ENCODE measurements around the gene CDKAL1. TPM values are rescaled to one million over a fixed set of nuclear protein-coding genes. Genes with fewer than 3 reads are reported as not detected.

The CDKAL1 gene
- total and polyA plus RNA-seq, 11 donors: 3.2 to 14.3 (median 9.3) TPM

GRCh38 chr6:21133901-21134300 lies 599.6 kb downstream of the CDKAL1 start:
- peaks cover 0 to 16% (median 0%) of the 10 kb centered on the region in 12 donors for H3K4me1 ChIP-seq
- TF ChIP-seq POLR2A (IDR thresholded peaks at IDR 0.05) (no peak), CTCF (IDR thresholded peaks at IDR 0.05) (no peak)
- H3K27me3 ChIP-seq: no peaks in the 10 kb centered on the region
- no peak overlapping the region for H3K27ac ChIP-seq
- DNase-seq: no peak
- no peak for ATAC-seq
- 58 to 77% (median 63%) methylated on average over 6 of the region's 6 CpGs for WGBS, 4 donors
- no peaks in the 10 kb centered on the region for H3K36me3 ChIP-seq
- no peaks in the 10 kb centered on the region for H3K9me3 ChIP-seq
- H3K4me3 ChIP-seq: no peak overlapping the region
- intact Hi-C loops (cut with DNase I): no loop called here

DNA sequence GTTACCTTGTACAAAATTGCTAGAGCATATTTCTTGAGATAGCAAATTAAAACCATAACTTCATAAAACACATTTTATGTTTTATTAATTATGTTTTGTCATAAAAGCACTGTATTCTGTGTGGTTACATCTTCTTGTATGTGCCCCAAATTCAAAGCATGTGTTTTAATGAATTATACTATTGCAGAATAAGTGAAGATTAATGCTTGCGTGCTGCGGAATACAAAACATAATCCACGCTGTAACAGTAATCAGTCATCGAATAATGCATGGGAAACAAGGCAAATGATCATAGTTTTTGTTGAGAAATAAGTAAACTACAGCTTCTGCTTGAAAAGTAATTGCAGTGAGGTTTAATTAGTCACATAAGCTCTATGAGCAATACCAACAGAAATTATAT lies 600.1 kb downstream of the CDKAL1 start:
- DNase-seq: no peak
- Histone ChIP-seq H3K4me1 (peaks cover 0 to 16% (median 0%) of the 10 kb centered on the region in 12 donors), H3K27me3 (no peaks in the 10 kb centered on the region), H3K4me3 (no peak overlapping the region), H3K9me3 (no peaks in the 10 kb centered on the region), H3K36me3 (no peaks in the 10 kb centered on the region), H3K27ac (no peak overlapping the region)
- intact Hi-C loops (cut with DNase I): no loop called here
- TF ChIP-seq CTCF (IDR thresholded peaks at IDR 0.05) (no peak), POLR2A (IDR thresholded peaks at IDR 0.05) (no peak)
- ATAC-seq: no peak
- 93 to 97% (median 95%) methylated on average over 4 of the region's 4 CpGs for WGBS, 4 donors

DNA sequence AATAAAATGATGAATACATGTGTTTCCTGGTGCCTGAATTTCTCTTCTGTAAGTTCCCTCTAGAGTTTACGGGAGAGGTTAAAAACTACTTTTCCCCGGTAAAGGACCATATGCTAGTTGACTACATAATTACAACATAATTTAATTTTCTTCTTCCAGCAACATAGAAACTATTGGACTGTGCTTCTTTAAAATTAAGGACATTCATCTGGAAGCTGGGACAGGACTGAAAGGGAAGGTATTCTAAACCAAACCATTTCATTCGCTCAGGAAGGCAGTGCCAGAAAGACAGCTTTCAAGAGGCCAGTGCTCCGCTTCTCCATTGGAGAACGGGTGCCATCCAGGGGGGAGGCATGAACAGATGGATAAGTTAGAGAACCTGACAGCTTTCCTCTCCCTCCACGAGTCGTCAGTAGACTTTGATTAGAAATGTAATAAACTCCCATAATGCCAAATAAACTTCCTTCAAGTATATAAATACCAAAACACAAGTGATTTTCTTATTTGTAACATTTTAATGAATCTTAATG lies 601.3 kb downstream of the CDKAL1 start:
- WGBS, 4 donors: 95 to 99% (median 97%) methylated on average over 7 of the region's 7 CpGs
- no peaks in the 10 kb centered on the region for H3K9me3 ChIP-seq
- no peak for TF ChIP-seq POLR2A (IDR thresholded peaks at IDR 0.05)
- no peak for TF ChIP-seq CTCF (IDR thresholded peaks at IDR 0.05)
- peaks cover 0 to 16% (median 0%) of the 10 kb centered on the region in 12 donors for H3K4me1 ChIP-seq
- H3K27ac ChIP-seq: no peak overlapping the region
- H3K36me3 ChIP-seq: no peaks in the 10 kb centered on the region
- no peak for ATAC-seq
- intact Hi-C loops (cut with DNase I): no loop called here
- H3K4me3 ChIP-seq: no peak overlapping the region
- H3K27me3 ChIP-seq: no peaks in the 10 kb centered on the region
- no peak for DNase-seq

DNA sequence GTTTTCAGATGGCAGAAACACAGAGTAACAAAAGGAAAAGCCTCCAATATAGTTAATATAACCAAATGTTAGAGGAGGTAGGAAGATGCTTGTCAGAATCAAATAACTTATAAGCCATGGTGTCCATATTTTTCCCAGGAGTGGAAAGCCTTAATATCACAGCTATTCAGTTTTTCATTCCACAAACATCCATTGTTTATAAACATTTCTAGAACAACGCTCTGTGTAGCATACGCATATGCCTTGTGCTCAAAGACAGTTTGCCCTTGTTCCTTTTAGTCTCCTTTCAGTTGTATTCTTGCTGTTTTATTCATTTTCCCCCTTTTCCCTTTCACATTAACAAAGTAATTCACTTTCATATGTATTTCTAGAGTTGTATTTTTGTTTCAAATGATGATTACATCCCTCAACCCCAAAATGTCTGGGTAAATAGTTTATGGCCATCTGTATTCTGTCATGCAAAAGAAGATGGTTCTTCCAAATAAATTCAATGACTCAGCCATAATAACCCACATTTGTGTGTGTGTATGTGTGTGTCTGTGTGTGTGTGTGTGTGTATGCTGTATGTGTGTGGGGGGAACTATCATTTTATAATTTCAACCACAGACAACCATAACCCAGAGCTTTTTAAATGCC lies 603.6 kb downstream of the CDKAL1 start:
- intact Hi-C loops (cut with DNase I): no loop called here
- ATAC-seq: no peak
- Histone ChIP-seq H3K4me3 (no peak overlapping the region), H3K9me3 (no peaks in the 10 kb centered on the region), H3K27me3 (no peaks in the 10 kb centered on the region), H3K4me1 (peaks cover 0 to 13% (median 0%) of the 10 kb centered on the region in 12 donors), H3K27ac (no peak overlapping the region), H3K36me3 (no peaks in the 10 kb centered on the region)
- no peak for TF ChIP-seq CTCF (IDR thresholded peaks at IDR 0.05)
- no peak for TF ChIP-seq POLR2A (IDR thresholded peaks at IDR 0.05)
- 91 to 99% (median 98%) methylated on average over 2 of the region's 2 CpGs for WGBS, 4 donors
- DNase-seq: no peak
